ENCODE data around the gene PLCG2. TPM values are rescaled to one million over a fixed set of nuclear protein-coding genes. Genes with fewer than 3 reads are reported as not detected.

The PLCG2 gene
- total RNA-seq, 2 experiments from 2014 or later: 7.0 to 7.6 TPM

DNA sequence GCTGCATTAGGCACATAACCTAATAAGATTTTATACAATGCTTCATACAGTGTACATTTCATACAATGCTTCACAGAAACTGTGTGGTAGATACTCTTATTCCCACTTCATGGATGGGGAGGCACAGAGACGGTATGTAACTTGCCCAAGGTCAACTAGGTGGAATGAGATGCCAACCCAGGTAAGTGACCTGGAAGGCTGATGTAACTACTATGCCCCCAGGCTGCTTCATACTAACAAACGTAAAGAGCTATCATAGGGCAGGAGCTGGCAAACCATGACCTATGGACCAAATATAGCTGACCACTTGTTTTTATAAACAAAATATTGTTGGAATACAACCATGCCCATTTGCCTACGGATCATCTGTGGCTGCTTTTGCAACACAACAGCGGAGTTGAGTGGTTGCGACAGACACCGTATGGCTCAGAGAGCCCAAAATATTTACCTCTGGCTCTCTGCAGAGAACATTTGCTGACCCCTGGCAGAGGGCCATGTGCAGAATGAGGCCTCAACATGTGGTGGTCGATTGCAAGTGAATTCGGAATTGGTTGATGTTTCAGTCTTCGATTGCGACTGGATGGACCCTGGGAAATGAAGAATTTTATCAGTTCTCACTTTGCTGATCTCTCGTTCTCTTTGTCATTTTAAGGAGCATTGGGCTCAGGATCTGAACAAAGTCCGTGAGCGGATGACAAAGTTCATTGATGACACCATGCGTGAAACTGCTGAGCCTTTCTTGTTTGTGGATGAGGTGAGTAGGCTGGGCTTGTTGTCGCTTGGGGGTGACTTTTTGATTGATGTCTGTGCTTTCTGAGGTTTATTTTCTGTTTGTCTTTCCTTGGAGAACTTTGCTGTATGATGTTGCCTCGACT is 109.7 kb downstream of the PLCG2 start:
- no peaks in the 10 kb centered on the region for H3K36me3 Mint-ChIP-seq (ENCODE audit: low read depth)
- DNase-seq (no peak), ATAC-seq (no peak)
- intact Hi-C loops (cut with DNase I, micrococcal nuclease): loop anchor here in 1 of 2 experiments (5.0 kb wide), 1 partner anchor 521 kb away; no protein-coding TSS in a partner anchor
- no peak overlapping the region for H3K27ac Mint-ChIP-seq
- H3K27me3 Mint-ChIP-seq: no peaks in the 10 kb centered on the region
- ChIA-PET POLR2A (no interaction called here), CTCF (interaction anchor here (1.0 to 4.6 kb wide), 7 partner anchors 10 to 375 kb away, joined by 3 to 33 read pairs (median 3); no protein-coding TSS in a partner anchor)
- H3K4me3 Mint-ChIP-seq: no peak overlapping the region
- no peaks in the 10 kb centered on the region for H3K9me3 Mint-ChIP-seq (ENCODE audit: low read depth)
- no peaks in the 10 kb centered on the region for H3K4me1 Mint-ChIP-seq

DNA sequence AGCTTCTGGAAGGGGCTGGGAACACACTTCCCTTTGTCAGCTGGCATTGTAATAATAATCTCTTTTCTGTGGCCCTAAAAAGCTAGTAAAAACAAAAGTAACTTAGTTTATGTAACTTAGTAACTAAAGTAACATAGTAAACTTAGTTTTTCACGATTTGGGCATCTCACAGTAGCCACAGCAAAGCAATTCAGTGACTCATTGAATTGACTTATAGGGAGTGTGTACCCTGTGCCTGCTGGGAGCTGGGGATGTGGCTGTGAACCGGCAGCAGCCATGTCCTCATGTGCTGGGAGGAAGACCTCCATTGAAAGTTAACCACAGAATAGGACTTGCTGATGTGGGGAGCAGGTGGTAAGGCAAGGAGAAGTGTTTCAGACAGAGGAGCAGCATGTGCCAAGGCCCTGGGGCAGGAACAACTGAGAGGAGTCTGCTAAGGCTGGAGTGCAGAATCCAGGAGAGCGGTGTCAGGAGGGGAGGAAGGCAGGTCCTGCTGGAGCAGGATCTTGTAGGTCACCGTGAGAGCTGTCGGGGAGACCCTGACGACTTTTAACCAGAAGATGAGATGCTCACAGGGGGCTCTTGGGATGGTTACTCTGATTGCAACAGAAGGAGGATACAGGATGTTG is 112.8 kb downstream of the PLCG2 start:
- H3K4me1 Mint-ChIP-seq: no peaks in the 10 kb centered on the region

DNA sequence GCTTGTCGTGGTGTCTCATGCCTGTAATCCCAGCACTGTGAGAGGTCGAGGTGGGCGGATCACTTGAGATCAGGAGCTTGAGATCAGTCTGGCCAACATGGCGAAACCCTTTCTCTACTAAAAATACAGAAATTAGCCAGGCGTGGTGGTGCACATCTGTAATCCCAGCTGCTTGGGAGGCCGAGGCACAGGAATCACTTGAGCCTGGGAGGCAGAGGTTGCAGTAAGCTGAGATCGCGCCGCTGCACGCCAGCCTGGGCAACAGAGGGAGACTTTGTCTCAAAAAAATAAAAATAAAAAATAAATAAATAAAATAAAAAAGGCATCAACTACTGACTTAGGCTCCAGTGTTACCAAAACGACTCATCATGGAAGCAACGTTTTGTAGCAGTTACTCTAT is 115.5 kb downstream of the PLCG2 start:
- DNase-seq (no peak), ATAC-seq (no peak)
- H3K36me3 Mint-ChIP-seq (ENCODE audit: low read depth): no peaks in the 10 kb centered on the region
- intact Hi-C loops (cut with DNase I, micrococcal nuclease): loop anchor here in 1 of 2 experiments (10.0 kb wide), 1 partner anchor 170 kb away; no protein-coding TSS in a partner anchor
- H3K4me1 Mint-ChIP-seq: no peaks in the 10 kb centered on the region
- no peak overlapping the region for H3K27ac Mint-ChIP-seq
- ChIA-PET CTCF (interaction anchor here (0.7 to 2.2 kb wide), 4 partner anchors 8 to 336 kb away, joined by 3 to 6 read pairs (median 3); no protein-coding TSS in a partner anchor), POLR2A (no interaction called here)
- no peak overlapping the region for H3K4me3 Mint-ChIP-seq
- H3K9me3 Mint-ChIP-seq (ENCODE audit: low read depth): no peaks in the 10 kb centered on the region
- peaks cover 1% of the 10 kb centered on the region for H3K27me3 Mint-ChIP-seq

More for the DNA sequence above, 112.8 kb downstream of the PLCG2 start:
- no peak overlapping the region for H3K4me3 Mint-ChIP-seq
- H3K27me3 Mint-ChIP-seq: no peaks in the 10 kb centered on the region
- no peaks in the 10 kb centered on the region for H3K9me3 Mint-ChIP-seq (ENCODE audit: low read depth)
- no peaks in the 10 kb centered on the region for H3K36me3 Mint-ChIP-seq (ENCODE audit: low read depth)
- ChIA-PET POLR2A (no interaction called here), CTCF (interaction anchor here (0.6 to 2.0 kb wide), 3 partner anchors 18 to 339 kb away, joined by 3 to 6 read pairs (median 3); no protein-coding TSS in a partner anchor)
- no peak for DNase-seq
- intact Hi-C loops (cut with DNase I, micrococcal nuclease): loop anchor here in 1 of 2 experiments (10.0 kb wide), 1 partner anchor 173 kb away; no protein-coding TSS in a partner anchor
- H3K27ac Mint-ChIP-seq: no peak overlapping the region
- ATAC-seq: no peak

DNA sequence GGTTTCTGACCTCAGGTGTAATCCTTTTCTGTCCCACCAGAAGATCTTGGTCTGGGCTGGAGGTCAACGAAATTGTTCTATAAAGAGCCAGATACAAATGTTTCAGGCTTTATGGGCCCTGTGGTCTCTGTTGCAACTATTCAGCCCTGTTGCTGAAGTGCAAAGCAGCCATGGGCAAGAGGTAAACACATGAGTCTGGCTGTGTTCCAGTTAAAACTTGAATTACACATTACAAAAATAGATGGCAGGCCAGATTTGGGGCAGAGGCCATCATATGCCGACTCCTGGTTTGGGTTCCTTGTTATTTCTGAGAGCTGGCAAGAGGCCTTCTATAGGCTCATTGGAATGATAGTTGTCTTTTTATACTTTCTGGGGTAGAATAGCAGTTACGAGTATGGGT is 117.8 kb downstream of the PLCG2 start:
- ChIA-PET POLR2A (no interaction called here), CTCF (interaction anchor here (0.6 to 1.2 kb wide), 3 partner anchors 10 to 638 kb away, joined by 3 read pairs; no protein-coding TSS in a partner anchor)
- ATAC-seq: no peak
- Mint-ChIP-seq H3K4me3 (no peak overlapping the region), H3K27me3 (peaks cover 1% of the 10 kb centered on the region), H3K9me3 (ENCODE audit: low read depth) (no peaks in the 10 kb centered on the region), H3K27ac (no peak overlapping the region), H3K4me1 (no peaks in the 10 kb centered on the region), H3K36me3 (ENCODE audit: low read depth) (no peaks in the 10 kb centered on the region)
- no peak for DNase-seq
- intact Hi-C loops (cut with DNase I, micrococcal nuclease): loop anchor here in 1 of 2 experiments (10.0 kb wide), 1 partner anchor 168 kb away; no protein-coding TSS in a partner anchor

DNA sequence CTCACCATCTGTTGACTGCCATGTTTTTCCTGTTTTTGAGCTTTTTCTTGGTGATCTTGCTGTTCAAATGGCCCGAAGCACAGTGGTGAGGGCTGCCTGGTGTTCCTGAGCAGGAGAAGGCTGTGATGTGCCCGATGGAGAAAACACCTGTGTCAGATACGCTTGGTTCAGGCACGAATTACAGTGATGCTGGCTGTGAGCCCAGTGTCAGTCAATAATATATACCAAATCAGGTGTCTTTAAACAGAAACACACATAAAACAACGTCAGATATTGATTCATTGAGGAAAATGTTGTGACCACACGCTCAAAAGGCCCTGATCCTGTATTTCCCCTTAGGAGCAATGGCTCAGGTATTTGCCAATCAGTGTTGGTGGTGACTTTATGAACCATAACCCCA is 120.5 kb downstream of the PLCG2 start:
- Mint-ChIP-seq H3K4me1 (no peaks in the 10 kb centered on the region), H3K9me3 (ENCODE audit: low read depth) (no peaks in the 10 kb centered on the region), H3K27me3 (peaks cover 1% of the 10 kb centered on the region), H3K36me3 (ENCODE audit: low read depth) (no peaks in the 10 kb centered on the region), H3K4me3 (no peak overlapping the region), H3K27ac (no peak overlapping the region)
- ChIA-PET CTCF (no interaction called here), POLR2A (no interaction called here)
- ATAC-seq: no peak
- intact Hi-C loops (cut with DNase I, micrococcal nuclease): loop anchor here in 1 of 2 experiments (10.0 kb wide), 1 partner anchor 165 kb away; no protein-coding TSS in a partner anchor
- DNase-seq: no peak

DNA sequence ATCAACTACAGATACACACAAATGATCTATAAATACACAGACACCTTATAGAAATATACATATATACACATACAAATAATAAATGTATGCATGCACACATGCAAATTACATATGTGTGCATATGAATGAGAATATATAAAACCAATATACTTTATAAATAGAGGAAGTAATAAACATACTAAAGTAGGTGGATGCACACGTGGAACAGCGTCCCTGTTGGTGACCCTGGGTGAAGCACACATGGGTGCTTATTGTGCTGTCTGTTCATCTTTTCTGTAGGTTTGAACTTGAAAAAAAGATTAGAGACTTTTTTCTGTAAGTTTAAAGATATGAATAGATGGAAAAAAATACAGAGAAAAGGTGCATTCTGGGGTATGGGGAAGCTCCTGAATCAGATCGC is 120.9 kb downstream of the PLCG2 start:
- CTCF ChIA-PET: no interaction called here

DNA sequence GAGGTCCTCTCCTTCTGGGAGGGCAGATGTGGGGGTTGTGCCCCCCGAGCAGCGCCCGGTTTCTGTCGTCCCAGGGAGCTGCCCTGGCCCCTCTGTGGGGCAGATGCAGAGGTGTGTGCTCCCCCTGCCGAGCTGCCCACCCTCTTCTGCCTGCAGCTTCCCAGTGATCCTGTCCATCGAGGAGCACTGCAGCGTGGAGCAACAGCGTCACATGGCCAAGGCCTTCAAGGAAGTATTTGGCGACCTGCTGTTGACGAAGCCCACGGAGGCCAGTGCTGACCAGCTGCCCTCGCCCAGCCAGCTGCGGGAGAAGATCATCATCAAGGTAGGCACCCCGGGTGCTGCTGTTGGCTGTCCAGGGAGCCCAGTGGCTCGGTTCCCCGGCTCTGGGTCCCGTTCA is 121.4 kb downstream of the PLCG2 start:
- ATAC-seq (no peak), DNase-seq (no peak)
- ChIA-PET POLR2A (interaction anchor here (0.5 kb wide), 1 partner anchor 565 kb away, joined by 8 read pairs; no protein-coding TSS in a partner anchor), CTCF (no interaction called here)
- Mint-ChIP-seq H3K9me3 (ENCODE audit: low read depth) (no peaks in the 10 kb centered on the region), H3K36me3 (ENCODE audit: low read depth) (no peaks in the 10 kb centered on the region), H3K4me1 (no peaks in the 10 kb centered on the region), H3K4me3 (no peak overlapping the region), H3K27ac (no peak overlapping the region), H3K27me3 (peaks cover 1% of the 10 kb centered on the region)
- intact Hi-C loops (cut with DNase I, micrococcal nuclease): no loop called here

More for the DNA sequence above, 120.9 kb downstream of the PLCG2 start:
- H3K27ac Mint-ChIP-seq: no peak overlapping the region
- no peaks in the 10 kb centered on the region for H3K36me3 Mint-ChIP-seq (ENCODE audit: low read depth)
- POLR2A ChIA-PET: no interaction called here
- no peak for DNase-seq
- ATAC-seq: no peak
- no peaks in the 10 kb centered on the region for H3K9me3 Mint-ChIP-seq (ENCODE audit: low read depth)
- intact Hi-C loops (cut with DNase I, micrococcal nuclease): no loop called here
- H3K27me3 Mint-ChIP-seq: peaks cover 1% of the 10 kb centered on the region
- H3K4me1 Mint-ChIP-seq: no peaks in the 10 kb centered on the region
- no peak overlapping the region for H3K4me3 Mint-ChIP-seq

DNA sequence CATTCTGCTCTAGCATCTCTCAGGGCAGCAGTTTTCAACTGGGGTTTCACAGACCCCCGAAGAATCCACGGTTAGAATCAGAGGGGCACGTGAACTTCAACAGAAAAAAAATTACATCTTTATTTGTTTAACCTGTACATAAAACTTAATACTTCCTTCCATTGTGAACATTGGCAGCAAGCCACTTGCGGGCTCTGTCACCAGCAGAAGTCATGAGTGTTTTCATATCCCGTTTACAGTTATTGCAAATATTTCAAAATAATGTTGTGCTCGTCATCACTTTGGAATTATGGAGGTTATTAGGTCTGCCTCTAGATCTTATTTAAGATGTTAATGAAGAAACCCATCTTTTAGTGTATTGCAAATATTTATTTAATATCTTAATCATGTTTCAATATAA is 122.4 kb downstream of the PLCG2 start:
- Mint-ChIP-seq H3K27ac (no peak overlapping the region), H3K4me3 (no peak overlapping the region), H3K9me3 (ENCODE audit: low read depth) (no peaks in the 10 kb centered on the region), H3K4me1 (no peaks in the 10 kb centered on the region), H3K36me3 (ENCODE audit: low read depth) (no peaks in the 10 kb centered on the region), H3K27me3 (peaks cover 1% of the 10 kb centered on the region)
- no peak for ATAC-seq
- ChIA-PET POLR2A (no interaction called here), CTCF (no interaction called here)
- no peak for DNase-seq
- intact Hi-C loops (cut with DNase I, micrococcal nuclease): no loop called here

DNA sequence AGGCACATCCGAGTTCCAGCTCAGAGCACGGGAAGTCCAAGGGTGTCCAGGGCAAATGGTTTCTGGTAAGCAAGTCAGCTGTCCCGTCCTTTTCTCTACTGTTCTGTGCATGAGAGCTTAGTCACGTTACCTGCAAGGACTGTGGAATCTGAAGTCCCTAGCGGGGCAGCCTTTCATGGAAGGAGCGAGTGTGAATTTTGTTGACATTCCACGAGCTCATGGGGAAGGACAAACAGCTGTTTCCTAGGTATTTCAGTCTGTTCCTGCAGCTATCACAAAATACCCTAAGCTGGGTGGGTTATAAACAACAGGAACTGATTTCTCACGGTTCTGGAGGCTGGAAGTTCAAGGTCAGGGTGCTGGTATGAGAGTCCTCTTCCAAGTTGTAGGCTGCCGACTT is 122.9 kb downstream of the PLCG2 start:
- H3K9me3 Mint-ChIP-seq (ENCODE audit: low read depth): no peaks in the 10 kb centered on the region
- intact Hi-C loops (cut with DNase I, micrococcal nuclease): no loop called here

DNA sequence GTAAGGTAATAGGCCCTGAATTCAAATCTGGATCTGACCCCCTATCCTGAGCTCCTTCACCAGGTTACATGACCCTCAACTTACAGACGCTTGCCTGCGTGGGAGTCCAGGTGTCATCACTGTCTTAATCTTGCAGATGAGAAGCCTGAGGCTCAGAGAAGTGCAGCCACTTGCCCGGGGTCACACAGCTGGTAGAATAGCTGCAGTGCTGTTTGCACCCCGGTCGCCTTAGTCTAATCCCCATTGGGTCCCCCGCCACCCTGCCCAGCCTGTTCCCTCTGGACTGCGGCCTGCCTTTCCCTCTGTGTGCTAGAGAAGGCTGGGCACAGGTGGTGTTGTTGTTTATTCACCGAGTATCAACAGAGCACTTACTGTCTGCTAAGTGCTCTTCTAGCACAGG is 125.2 kb downstream of the PLCG2 start:
- Mint-ChIP-seq H3K9me3 (ENCODE audit: low read depth) (no peaks in the 10 kb centered on the region), H3K27ac (no peak overlapping the region), H3K36me3 (ENCODE audit: low read depth) (no peaks in the 10 kb centered on the region), H3K4me1 (no peaks in the 10 kb centered on the region), H3K4me3 (no peak overlapping the region), H3K27me3 (peaks cover 1% of the 10 kb centered on the region)
- CTCF ChIA-PET: interaction anchor here (0.9 kb wide), 1 partner anchor 359 kb away, joined by 4 read pairs; no protein-coding TSS in a partner anchor
- ATAC-seq (no peak), DNase-seq (no peak)
- intact Hi-C loops (cut with DNase I, micrococcal nuclease): no loop called here
- POLR2A ChIA-PET: no interaction called here

More for the DNA sequence above, 122.9 kb downstream of the PLCG2 start:
- Mint-ChIP-seq H3K27ac (no peak overlapping the region), H3K4me3 (no peak overlapping the region), H3K4me1 (no peaks in the 10 kb centered on the region), H3K27me3 (peaks cover 1% of the 10 kb centered on the region), H3K36me3 (ENCODE audit: low read depth) (no peaks in the 10 kb centered on the region)
- DNase-seq (no peak), ATAC-seq (no peak)
- CTCF ChIA-PET: interaction anchor here (0.6 kb wide), 1 partner anchor 21 kb away, joined by 3 read pairs; no protein-coding TSS in a partner anchor
- POLR2A ChIA-PET: no interaction called here

DNA sequence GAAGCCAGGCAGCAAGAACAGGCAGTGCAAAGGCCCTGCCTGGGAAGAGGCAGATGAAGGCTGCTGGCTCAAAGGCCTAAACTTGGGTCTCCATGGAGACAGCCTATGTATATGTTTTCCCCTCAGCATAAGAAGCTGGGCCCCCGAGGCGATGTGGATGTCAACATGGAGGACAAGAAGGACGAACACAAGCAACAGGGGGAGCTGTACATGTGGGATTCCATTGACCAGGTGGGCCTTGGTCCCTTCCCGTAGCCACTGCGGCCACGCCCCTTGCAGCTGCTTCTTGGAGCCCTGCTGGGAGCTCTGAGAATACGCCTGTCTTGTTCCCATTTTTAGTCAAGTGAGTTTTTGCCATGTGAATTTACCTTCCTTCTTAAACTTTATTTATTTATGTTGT is 126.2 kb downstream of the PLCG2 start:
- ChIA-PET POLR2A (interaction anchor here (0.6 kb wide), 1 partner anchor 13 kb away, joined by 3 read pairs; no protein-coding TSS in a partner anchor), CTCF (interaction anchor here (0.9 to 1.2 kb wide), 3 partner anchors 15 to 358 kb away, joined by 3 to 4 read pairs (median 4); no protein-coding TSS in a partner anchor)
- Mint-ChIP-seq H3K4me1 (no peaks in the 10 kb centered on the region), H3K9me3 (ENCODE audit: low read depth) (no peaks in the 10 kb centered on the region), H3K36me3 (ENCODE audit: low read depth) (no peaks in the 10 kb centered on the region), H3K27ac (no peak overlapping the region), H3K27me3 (no peaks in the 10 kb centered on the region), H3K4me3 (no peak overlapping the region)
- no peak for ATAC-seq
- intact Hi-C loops (cut with DNase I, micrococcal nuclease): no loop called here
- no peak for DNase-seq
